Measurements from ENCODE around the gene VEGFA.

The VEGFA gene

GRCh38 chr6:43788301-43788700 is 18.3 kb downstream of the VEGFA start:
- no peak for DNase-seq

- no peak for DNase-seq
These were observed 19.4 kb downstream of the VEGFA start for GRCh38 chr6:43789447-43789846.

GRCh38 chr6:43790031-43790430 is 20.0 kb downstream of the VEGFA start:
- no peak for DNase-seq

GRCh38 chr6:43791745-43792422 is 21.9 kb downstream of the VEGFA start:
- DNase-seq: no peak

- DNase-seq: no peak
These were observed 23.3 kb downstream of the VEGFA start for GRCh38 chr6:43793154-43793874.

- no peak for DNase-seq
These were observed 23.8 kb downstream of the VEGFA start for GRCh38 chr6:43793875-43794242.

- no peak for DNase-seq
These were observed 25.4 kb downstream of the VEGFA start for GRCh38 chr6:43795421-43795820.

GRCh38 chr6:43796168-43796567 is 26.2 kb downstream of the VEGFA start:
- DNase-seq: no peak

- no peak for DNase-seq
These were observed 27.2 kb downstream of the VEGFA start for GRCh38 chr6:43796903-43797890.

- no peak for DNase-seq
These were observed 27.9 kb downstream of the VEGFA start for GRCh38 chr6:43797919-43798318.

GRCh38 chr6:43798688-43799444 is 28.9 kb downstream of the VEGFA start:
- DNase-seq: no peak

- no peak for DNase-seq
These were observed 29.7 kb downstream of the VEGFA start for GRCh38 chr6:43799551-43800297.

GRCh38 chr6:43800298-43800623 is 30.2 kb downstream of the VEGFA start:
- DNase-seq: no peak

GRCh38 chr6:43800746-43801494 is 30.9 kb downstream of the VEGFA start:
- no peak for DNase-seq

- DNase-seq: no peak
These were observed 31.6 kb downstream of the VEGFA start for GRCh38 chr6:43801495-43802181.

GRCh38 chr6:43803055-43803782 is 33.2 kb downstream of the VEGFA start:
- DNase-seq: no peak

- no peak for DNase-seq
These were observed 34.0 kb downstream of the VEGFA start for GRCh38 chr6:43803783-43804549.

GRCh38 chr6:43804550-43805223 is 34.7 kb downstream of the VEGFA start:
- DNase-seq: no peak

- DNase-seq: no peak
These were observed 35.7 kb downstream of the VEGFA start for GRCh38 chr6:43805699-43806042.
